Astrocyte of the cerebellum (primary cell): Measurements from ENCODE around the gene PCNX2.
"Not testable (repeated sequence)": the region's sequence is repeated elsewhere in the genome, so short reads cannot be mapped to it uniquely, and the experiment has no call there.

Source experiments
- DNase-seq: peaks from one replicate; pipeline ENCODE4 v3.0.0-alpha.2; 2011; ENCODE audit warnings: low read depth
- H3K4me3 ChIP-seq: 2 replicates; pipeline ENCODE4 v1.5.1; 2011; ENCODE audit warnings: mild to moderate bottlenecking, low read depth, low read length, moderate library complexity
- in situ Hi-C: cut with HindIII; loops from 2 replicates; pipeline ENCODE4 v1.10.0; 2017; ENCODE audit warnings: low sequenced_read_pairs
- TF ChIP-seq, protein P1 (sequence below): IDR thresholded peaks from 2 replicates; pipeline ENCODE4 v1.5.1; 2012; ENCODE audit warnings: low read length, low read depth, moderate library complexity, mild to moderate bottlenecking; ENCODE audit errors: missing control alignments

The PCNX2 gene

DNA sequence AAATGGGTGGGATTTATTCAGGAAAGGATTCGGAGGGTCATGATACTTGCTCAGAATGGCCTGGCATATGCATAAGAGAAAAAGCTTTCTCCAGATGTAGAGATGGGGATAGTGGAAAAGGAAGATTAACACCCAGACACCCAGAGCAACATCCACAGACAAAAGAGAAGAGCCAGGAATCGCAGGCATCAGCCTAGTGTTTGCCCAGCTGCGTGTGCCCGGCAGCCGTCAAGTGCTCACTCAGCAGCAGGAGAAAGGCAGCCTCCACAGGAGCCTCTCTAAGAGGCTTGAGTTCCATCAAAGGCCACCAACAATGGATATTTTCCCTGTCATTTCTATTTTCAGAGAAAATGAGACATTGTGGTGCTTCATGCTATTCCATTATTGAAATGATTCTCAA, 290.4 kb downstream of the PCNX2 start:
- in situ Hi-C loops = no loop called here

GRCh38 chr1:233004451-233004850, 291.1 kb downstream of the PCNX2 start:
- TF ChIP-seq, protein P1, sequence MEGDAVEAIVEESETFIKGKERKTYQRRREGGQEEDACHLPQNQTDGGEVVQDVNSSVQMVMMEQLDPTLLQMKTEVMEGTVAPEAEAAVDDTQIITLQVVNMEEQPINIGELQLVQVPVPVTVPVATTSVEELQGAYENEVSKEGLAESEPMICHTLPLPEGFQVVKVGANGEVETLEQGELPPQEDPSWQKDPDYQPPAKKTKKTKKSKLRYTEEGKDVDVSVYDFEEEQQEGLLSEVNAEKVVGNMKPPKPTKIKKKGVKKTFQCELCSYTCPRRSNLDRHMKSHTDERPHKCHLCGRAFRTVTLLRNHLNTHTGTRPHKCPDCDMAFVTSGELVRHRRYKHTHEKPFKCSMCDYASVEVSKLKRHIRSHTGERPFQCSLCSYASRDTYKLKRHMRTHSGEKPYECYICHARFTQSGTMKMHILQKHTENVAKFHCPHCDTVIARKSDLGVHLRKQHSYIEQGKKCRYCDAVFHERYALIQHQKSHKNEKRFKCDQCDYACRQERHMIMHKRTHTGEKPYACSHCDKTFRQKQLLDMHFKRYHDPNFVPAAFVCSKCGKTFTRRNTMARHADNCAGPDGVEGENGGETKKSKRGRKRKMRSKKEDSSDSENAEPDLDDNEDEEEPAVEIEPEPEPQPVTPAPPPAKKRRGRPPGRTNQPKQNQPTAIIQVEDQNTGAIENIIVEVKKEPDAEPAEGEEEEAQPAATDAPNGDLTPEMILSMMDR = no peak
- DNase-seq = no peak
- in situ Hi-C loops = no loop called here
- H3K4me3 ChIP-seq = no peak overlapping the region

More for the DNA sequence above, 290.4 kb downstream of the PCNX2 start:
- DNase-seq = no peak
- TF ChIP-seq, protein P1 = no peak
- no peak overlapping the region for H3K4me3 ChIP-seq

DNA sequence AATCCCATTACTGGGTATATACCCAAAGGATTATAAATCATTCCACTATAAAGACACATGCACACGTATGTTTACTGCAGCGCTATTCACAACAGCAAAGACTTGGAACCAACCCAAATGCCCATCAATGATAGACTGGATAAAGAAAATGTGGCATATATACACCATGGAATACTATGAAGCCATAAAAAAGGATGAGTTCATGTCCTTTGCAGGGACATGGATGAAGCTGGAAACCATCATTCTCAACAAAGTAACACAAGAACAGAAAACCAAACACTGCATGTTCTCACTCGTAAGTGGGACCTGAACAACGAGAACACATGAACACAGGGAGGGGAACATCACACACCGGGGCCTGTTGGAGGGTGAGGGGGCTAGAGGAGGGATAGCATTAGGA, 291.9 kb downstream of the PCNX2 start:
- H3K4me3 ChIP-seq, DNase-seq, in situ Hi-C loops: not testable (repeated sequence)

DNA sequence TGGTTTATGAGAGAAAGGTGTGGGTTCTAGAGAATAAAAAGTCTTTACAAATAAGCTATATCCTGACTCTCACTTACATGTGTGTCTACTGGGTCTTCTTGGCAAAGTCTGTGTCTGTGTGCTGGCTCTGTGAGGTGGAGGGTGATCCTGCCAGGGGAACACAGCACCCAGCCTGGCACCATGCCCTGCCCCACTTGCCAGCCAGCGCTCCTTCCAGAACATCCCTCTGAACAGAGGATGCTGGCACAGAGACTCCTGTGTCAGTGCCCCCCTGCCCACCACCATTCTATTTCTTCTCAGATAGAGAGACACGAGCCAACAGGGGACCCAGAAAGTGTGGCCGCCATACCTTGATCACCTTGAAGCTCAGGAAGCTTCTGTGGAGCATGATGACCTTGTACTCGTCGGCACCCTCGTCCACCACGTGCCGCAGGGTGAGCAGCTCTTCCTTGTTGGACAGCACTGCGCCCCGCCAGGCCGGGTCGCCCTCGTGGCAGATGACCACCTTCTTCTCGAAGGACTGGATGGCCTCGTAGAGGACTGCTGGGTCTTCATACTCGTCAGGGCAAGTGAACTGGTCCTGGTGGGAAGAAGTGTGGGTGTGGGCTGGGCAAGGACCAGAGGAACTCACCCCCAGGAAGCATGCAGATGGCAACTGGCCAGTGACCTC, 295.4 kb downstream of the PCNX2 start:
- no peak for DNase-seq
- in situ Hi-C loops = no loop called here
- no peak overlapping the region for H3K4me3 ChIP-seq
- TF ChIP-seq, protein P1 = no peak

- H3K4me3 ChIP-seq = no peak overlapping the region
- in situ Hi-C loops = no loop called here
- DNase-seq = no peak
- TF ChIP-seq, protein P1 = no peak
These were observed 296.9 kb downstream of the PCNX2 start for GRCh38 chr1:232998646-232999045.

GRCh38 chr1:232998138-232998537, 297.4 kb downstream of the PCNX2 start:
- in situ Hi-C loops = no loop called here
- H3K4me3 ChIP-seq = no peak overlapping the region
- DNase-seq = no peak
- TF ChIP-seq, protein P1 = no peak

- no peak for DNase-seq
- TF ChIP-seq, protein P1 = no peak
- in situ Hi-C loops = no loop called here
- no peak overlapping the region for H3K4me3 ChIP-seq
These were observed 299.4 kb downstream of the PCNX2 start for GRCh38 chr1:232996143-232996542.
